OCI-LY3 (cell line): ENCODE data around the gene RPS4Y1.
"Not testable (repeated sequence)": the region's sequence is repeated elsewhere in the genome, so short reads cannot be mapped to it uniquely, and the experiment has no call there.

ENCODE experiments used
- H2AFZ ChIP-seq: fragments of 200-600, 300-600 bp; shearing (Covaris generic); 2 replicates; pipeline ENCODE4 v1.6.0; 2014; ENCODE audit warnings: antibody characterized with exemption, low read depth, low read length
- H3K27ac ChIP-seq: fragments of 200-600, 300-600 bp; sonication (generic); 2 replicates; pipeline ENCODE4 v1.5.1; 2014; ENCODE audit warnings: mild to moderate bottlenecking, low read length, moderate library complexity, mixed read lengths
- H3K27me3 ChIP-seq: fragments of 200-600, 300-600 bp; sonication (generic); 2 replicates; pipeline ENCODE4 v1.6.1; 2014; ENCODE audit warnings: low read depth, low read length, mixed read lengths
- H3K36me3 ChIP-seq: fragments of 200-600, 300-600 bp; sonication (generic); replicated peaks from 2 replicates; pipeline ENCODE3; 2014; ENCODE audit warnings: low read depth, low read length, mixed read lengths
- H3K4me1 ChIP-seq: fragments of 300-600, 200-600 bp; sonication (generic); 2 replicates; pipeline ENCODE4 v1.6.1; 2014; ENCODE audit warnings: low read length, mixed read lengths
- H3K4me2 ChIP-seq: fragments of 200-600, 300-600 bp; sonication (generic); 2 replicates; pipeline ENCODE4 v1.6.1; 2014; ENCODE audit warnings: low read length, mixed read lengths
- H3K4me3 ChIP-seq: fragments of 300-600, 200-600 bp; sonication (generic); 2 replicates; pipeline ENCODE4 v1.5.1; 2014; ENCODE audit warnings: antibody characterized with exemption, mild to moderate bottlenecking, low read length, moderate library complexity
- H3K79me2 ChIP-seq: fragments of 300-600, 200-600 bp; shearing (Covaris generic); 2 replicates; pipeline ENCODE4 v1.6.1; 2014; ENCODE audit warnings: mild to moderate bottlenecking, low read length, mixed read lengths
- H3K9ac ChIP-seq: fragments of 300-600, 200-600 bp; shearing (Covaris generic); 2 replicates; pipeline ENCODE4 v1.6.0; 2014; ENCODE audit warnings: mild to moderate bottlenecking, low read length, moderate library complexity
- H3K9me3 ChIP-seq: fragments of 200-600, 300-600 bp; shearing (Covaris generic); 2 replicates; pipeline ENCODE4 v1.6.1; 2014; ENCODE audit warnings: low read length, mixed read lengths; ENCODE audit not compliant: insufficient read depth
- H4K20me1 ChIP-seq: fragments of 200-600, 300-600 bp; sonication (generic); 2 replicates; pipeline ENCODE4 v1.6.1; 2016; ENCODE audit warnings: low read length, mixed read lengths; ENCODE audit not compliant: insufficient read depth
- CTCF ChIP-seq: fragments of 200-600, 300-600 bp; sonication (generic); IDR thresholded peaks from 2 replicates; pipeline ENCODE4 v1.5.1; 2014; ENCODE audit warnings: antibody characterized with exemption, low read length, low read depth
- EZH2phosphoT487 ChIP-seq: fragments of 200-600 bp; shearing (Covaris generic); IDR thresholded peaks from 2 replicates; pipeline ENCODE4 v1.6.1; 2018; ENCODE audit warnings: antibody characterized with exemption, mixed run types, low read depth

Gene RPS4Y1

DNA sequence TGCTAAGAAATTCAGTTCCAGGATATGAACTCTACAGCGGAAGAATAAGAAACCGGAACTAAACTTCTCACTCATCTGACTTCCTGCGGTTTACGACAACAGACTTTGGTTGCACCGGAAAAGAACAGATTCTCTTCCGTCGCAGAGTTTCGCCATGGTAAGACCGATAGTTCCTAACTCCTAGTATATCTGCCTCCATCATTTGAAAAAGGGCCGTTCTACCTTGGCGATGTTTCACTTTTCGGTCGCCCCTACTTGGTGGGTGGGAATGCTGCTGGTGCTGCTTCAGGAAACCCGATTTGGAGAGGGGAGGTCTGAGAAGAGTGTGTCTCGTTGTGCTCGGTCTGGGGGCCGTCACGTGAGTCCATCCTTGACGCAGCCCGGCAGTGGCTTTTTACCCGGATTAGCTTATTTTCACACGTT lies at the start of gene RPS4Y1:
RPS4Y1 (plus strand) TSS at position 132 of the 423 bp plus-strand sequence; CDS start at position 155, 23 bp downstream.
- Histone ChIP-seq H3K4me3 (peak within 1 kb of the TSS; percentile 93), H3K9ac (peak within 1 kb of the TSS; percentile 88), H3K4me2 (peak within 1 kb of the TSS; percentile 88), H3K9me3 (no peaks in the 10 kb centered on the region), H2AFZ (peak within 1 kb of the TSS; percentile 90), H3K4me1 (peaks cover 12% of the 10 kb centered on the region), H3K79me2 (peaks cover 58% of the 10 kb centered on the region), H3K27me3 (no peaks in the 10 kb centered on the region), H3K36me3 (peaks cover 35% of the 10 kb centered on the region), H3K27ac (peak within 1 kb of the TSS; percentile 63), H4K20me1 (no peaks in the 10 kb centered on the region)
- TF ChIP-seq CTCF = no peak
- no peak for TF ChIP-seq EZH2phosphoT487

GRCh38 chrY:2796977-2797523 lies 44.4 kb upstream of the RPS4Y1 start:
- Histone ChIP-seq H3K4me3 (no peak overlapping the region), H3K4me2 (no peak overlapping the region), H3K27ac (no peak overlapping the region), H3K9me3 (no peaks in the 10 kb centered on the region), H4K20me1 (no peaks in the 10 kb centered on the region), H3K9ac (no peak overlapping the region), H3K79me2 (no peaks in the 10 kb centered on the region), H3K36me3 (no peaks in the 10 kb centered on the region), H3K27me3 (no peaks in the 10 kb centered on the region; the same call in 1 of the 2 replicates), H2AFZ (no peak overlapping the region), H3K4me1 (no peaks in the 10 kb centered on the region)
- no peak for TF ChIP-seq EZH2phosphoT487
- no peak for TF ChIP-seq CTCF

GRCh38 chrY:2797991-2798390 lies 43.4 kb upstream of the RPS4Y1 start:
- Histone ChIP-seq H3K4me3 (no peak overlapping the region), H2AFZ (no peak overlapping the region), H3K36me3 (no peaks in the 10 kb centered on the region), H3K27ac (no peak overlapping the region), H3K9ac (no peak overlapping the region), H3K4me1 (no peaks in the 10 kb centered on the region), H3K27me3 (no peaks in the 10 kb centered on the region), H3K4me2 (no peak overlapping the region), H3K79me2 (no peaks in the 10 kb centered on the region), H4K20me1 (no peaks in the 10 kb centered on the region), H3K9me3 (no peaks in the 10 kb centered on the region)
- TF ChIP-seq EZH2phosphoT487 = no peak
- no peak for TF ChIP-seq CTCF

DNA sequence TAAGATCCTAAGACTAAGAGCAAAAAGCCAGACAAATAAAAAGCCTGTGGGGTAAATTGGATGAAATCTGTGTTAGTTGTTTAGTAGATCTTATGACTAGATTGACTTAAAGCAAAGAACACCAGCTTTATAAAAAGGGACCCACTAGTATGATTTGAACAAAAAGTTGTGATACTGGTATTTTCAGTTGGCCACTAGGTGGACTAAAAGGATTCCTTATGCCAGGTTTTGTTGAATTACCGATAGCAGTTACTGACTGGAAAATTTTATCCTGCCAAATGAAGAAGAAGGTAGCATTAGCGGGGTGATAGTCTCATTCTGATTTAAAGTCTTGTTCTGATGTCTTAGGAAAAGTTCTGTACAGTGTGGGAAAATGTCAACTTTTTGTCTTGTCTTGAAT lies 41.2 kb upstream of the RPS4Y1 start:
- H3K79me2 ChIP-seq = no peaks in the 10 kb centered on the region
- H3K36me3 ChIP-seq = no peaks in the 10 kb centered on the region
- no peak overlapping the region for H3K9ac ChIP-seq
- H3K4me3 ChIP-seq = no peak overlapping the region
- no peak overlapping the region for H2AFZ ChIP-seq
- H3K9me3 ChIP-seq = no peaks in the 10 kb centered on the region
- H3K4me1 ChIP-seq = peaks cover 9% of the 10 kb centered on the region
- peak overlapping the region; percentile 39 for H3K4me2 ChIP-seq
- no peaks in the 10 kb centered on the region for H3K27me3 ChIP-seq
- TF ChIP-seq CTCF = peak; percentile 53
- TF ChIP-seq EZH2phosphoT487 = no peak
- H4K20me1 ChIP-seq = no peaks in the 10 kb centered on the region
- no peak overlapping the region for H3K27ac ChIP-seq

DNA sequence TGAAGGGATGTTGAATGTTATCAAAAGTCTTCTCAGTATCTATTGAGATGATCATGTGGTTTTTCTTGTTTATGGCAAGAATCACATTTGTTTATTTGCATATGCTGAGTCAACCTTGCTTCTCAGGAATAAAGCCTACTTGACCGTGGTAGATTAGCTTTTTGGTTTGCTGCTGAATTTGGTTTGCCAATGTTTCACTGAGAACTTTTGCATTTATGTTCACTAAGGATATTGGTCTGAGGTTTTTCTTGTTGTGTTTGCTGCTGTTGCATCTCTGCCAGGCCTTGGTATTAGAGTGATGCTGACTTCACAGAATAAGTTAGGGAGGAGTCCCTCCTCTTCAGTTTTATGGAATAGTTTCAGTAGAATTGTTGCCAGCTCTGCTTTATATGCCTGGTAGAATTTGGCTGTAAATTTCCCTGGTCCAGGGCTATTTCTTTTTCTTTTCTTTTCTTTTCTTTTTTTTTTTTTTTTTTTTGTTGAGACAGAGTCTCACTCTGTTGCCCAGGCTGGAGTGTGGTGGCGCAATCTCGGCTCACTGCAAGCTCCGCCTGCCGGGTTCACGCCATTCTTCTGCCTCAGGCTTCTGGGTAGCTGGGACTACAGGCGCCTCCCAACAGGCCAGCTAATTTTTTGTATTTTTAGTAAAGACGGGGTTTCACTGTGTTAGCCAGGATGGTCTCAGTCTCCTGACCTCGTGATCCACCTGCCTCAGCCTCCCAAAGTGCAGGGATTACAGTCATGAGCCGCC lies 24.1 kb upstream of the RPS4Y1 start:
- not testable (repeated sequence) for H3K36me3 ChIP-seq, H3K9me3 ChIP-seq, H3K4me3 ChIP-seq, H3K27me3 ChIP-seq, H3K79me2 ChIP-seq, H3K4me1 ChIP-seq, H3K9ac ChIP-seq, H2AFZ ChIP-seq, H3K4me2 ChIP-seq, H4K20me1 ChIP-seq, H3K27ac ChIP-seq
